ENCODE measurements around the gene GLCCI1.
"Not testable (repeated sequence)": the region's sequence is repeated elsewhere in the genome, so short reads cannot be mapped to it uniquely, and the experiment has no call there.

Gene GLCCI1

DNA sequence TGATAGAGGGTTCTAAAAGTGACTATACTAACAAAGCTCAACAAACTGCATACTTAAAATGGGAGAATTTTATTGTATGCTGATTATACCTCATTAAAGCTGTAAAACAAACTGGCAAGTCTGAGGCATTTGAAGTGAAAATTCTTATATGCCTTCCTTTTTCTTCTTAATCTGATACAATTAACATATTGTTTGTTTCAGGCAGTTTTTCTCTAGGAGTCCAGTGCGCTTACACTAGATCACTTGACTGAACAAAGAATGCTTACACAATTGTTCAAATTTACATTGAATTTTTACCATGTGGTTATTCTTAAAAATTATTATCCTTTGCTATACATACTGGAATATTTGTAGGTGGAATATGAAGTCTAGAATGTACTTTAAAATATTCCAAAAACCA, 89.0 kb downstream of the GLCCI1 start:
- DNase-seq, result no peak

DNA sequence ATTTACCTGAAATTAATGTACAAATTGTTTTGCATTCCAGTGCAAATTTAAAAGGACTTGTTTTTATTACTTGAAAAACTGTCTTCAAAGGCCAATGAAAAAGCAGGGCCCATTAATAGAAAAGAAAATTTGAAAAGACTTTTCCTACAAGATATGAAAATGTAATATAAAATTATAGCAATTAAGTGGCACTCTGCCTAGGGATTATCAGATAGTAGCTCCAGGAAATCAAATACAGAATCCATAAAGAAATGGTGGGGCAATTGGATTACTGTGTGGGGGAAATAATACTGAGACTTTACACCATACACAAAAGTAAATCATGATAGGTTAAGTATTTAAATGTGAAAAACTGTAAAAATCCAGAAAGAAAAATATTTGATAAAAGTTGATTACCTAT, 89.7 kb downstream of the GLCCI1 start:
- DNase-seq, result no peak

DNA sequence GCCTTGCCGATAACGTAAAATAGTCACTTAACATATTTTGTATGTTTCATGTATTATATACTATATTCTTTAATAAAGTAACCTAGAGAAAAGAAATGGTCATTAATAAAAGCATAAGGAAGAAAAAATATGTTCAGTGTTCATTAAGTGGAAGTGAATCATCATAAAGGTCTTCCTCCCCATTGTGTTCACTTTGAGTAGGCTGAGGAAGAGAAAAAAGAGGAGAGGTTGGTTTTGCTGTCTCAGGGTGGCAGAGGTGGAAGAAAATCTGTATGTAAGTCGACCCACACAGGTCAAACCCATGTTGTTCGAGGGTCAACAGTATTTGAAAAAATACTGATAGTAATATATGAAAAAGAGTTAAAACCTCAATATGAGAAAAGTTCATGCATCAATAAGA, 90.3 kb downstream of the GLCCI1 start:
- no peak for DNase-seq

DNA sequence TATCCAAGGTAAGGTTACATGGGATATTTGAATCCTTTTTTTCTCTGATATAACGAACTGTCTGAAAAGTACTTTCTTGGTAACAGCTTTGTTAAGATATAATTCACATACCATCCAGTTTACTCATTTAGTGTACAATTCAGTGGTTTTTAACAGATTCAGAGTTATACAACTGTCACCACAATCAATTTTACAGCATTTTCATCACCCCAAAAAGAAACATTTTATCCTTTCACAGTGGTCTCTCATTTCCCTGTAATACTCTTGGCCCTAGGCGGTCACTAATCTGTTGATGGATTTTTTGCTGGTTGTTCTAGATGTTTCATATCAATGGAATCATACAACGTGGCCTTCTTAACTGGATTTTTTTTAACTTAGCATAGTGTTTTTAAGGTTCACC, 91.6 kb downstream of the GLCCI1 start:
- DNase-seq, result no peak

DNA sequence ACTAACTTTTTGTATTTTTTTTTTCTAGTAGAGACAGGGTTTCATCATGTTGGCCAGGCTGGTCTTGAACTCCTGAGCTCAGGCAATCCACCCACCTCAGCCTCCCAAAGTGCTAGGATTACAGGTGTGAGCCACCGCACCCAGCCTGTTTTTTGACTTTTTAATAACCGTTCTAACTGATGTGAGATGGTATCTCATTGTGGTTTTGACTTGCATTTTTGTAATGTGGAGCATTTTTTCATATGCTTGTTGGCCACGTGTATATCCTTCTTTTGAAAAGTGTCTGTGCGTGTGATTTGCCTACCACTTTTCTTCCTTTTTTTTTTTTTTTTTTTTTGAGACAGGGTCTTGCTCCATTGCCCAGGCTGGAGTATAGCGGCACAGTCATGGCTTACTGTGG, 94.7 kb downstream of the GLCCI1 start:
- DNase-seq, result not testable (repeated sequence)

DNA sequence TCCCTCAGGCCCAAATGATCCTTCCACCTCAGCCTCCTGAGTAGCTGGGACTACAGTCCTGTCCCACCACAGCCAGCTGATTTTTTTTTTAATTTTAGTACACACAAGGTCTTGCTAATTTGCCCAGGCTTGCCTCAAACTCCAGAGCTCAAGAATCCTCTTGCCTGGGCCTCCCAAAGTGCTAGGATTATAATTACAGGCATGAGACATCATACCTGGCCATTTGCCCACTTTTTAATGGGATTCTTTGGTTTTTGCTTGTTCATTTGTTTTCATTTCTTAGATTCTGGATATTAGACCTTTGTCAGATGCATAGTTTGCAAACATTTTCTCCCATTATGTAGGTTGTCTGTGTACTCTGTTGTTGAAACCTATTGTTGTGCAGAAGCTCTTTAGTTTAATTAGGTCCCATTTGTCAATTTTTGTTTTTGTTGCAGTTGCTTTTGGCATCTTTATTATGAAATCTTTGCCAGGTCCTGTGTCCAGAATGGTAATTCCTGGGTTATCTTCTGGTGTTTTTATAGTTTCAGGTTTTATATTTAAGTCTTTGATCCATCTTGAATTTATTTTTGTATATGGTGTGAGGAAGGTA, 95.2 kb downstream of the GLCCI1 start:
- no peak for DNase-seq

DNA sequence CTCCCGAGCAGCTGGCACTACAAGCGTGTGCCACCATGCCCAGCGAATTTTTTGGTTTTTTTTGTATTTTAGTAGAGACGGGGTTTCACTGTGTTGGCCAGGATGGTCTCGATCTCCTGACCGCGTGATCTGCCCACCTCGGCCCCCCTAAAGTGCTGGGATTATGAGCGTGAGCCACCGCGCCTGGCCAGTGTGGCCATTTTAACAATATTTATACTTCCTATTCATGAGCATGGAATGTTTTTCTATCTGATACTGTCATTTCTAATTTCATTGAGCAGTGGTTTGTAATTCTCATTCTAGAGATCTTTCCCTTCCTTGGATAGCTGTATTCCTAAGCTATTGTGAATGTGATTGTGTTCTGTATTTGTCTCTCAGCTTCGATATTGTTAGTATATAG, 96.2 kb downstream of the GLCCI1 start:
- DNase-seq, result no peak

DNA sequence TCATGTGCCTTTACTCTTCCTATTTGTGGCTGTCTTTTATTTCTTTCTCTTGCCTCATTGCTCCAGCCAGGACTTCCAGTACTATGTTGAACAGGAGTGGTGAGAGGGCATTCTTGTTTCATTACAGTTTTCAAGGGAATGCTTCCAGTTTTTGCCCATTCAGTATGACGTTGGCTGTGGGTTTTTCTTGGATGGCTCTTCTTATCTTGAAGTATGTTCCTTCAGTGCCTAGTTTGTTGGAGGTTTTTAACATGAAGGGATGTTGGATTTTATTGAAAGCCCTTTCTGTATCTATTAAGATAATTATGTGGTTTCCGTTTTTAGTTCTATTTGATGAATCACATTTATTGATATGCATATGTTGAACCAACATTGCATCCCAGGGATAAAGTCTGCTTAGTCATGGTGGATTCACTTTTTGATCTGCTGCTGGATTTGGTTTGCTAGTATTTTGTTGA, 96.8 kb downstream of the GLCCI1 start:
- DNase-seq, result no peak

DNA sequence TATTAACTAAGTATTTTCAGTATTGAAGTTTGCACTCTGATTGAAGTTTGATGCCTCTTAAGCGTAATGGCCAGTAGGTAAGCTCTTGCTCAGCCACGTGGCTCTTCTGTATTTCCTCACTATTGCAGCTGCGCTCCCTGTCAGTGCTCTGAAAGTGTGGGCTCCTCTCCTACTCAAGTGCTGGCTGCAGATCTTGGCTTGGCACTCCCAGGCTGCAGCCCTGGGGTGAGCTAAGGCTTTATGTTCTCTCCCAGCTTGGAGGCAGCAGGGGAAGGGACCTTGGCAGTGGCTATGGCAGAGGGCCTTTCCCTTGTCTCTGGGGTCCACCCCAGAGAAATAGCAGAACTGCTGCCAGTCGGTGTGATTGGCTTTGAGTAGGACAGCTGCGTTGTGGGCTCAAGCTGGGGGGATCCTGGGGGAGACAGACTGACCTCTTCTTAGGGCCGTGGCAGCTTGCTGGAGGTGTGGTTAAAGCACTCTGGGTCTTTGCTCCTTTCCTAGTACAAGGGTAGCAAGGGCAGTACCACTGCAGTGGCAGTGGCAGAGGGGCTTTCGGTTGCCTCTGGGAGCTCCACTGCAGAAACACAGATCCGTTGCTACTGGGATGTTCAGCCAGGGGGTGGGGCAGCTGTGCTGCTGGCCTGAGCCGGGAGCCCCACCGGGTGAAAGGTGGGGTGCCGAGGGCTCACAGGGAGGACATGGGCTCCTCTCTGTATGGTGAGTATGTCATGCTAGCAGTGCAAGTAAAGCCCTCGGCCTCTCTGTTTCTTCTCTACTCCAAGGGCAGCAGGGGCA, 100.5 kb downstream of the GLCCI1 start:
- no peak for DNase-seq

DNA sequence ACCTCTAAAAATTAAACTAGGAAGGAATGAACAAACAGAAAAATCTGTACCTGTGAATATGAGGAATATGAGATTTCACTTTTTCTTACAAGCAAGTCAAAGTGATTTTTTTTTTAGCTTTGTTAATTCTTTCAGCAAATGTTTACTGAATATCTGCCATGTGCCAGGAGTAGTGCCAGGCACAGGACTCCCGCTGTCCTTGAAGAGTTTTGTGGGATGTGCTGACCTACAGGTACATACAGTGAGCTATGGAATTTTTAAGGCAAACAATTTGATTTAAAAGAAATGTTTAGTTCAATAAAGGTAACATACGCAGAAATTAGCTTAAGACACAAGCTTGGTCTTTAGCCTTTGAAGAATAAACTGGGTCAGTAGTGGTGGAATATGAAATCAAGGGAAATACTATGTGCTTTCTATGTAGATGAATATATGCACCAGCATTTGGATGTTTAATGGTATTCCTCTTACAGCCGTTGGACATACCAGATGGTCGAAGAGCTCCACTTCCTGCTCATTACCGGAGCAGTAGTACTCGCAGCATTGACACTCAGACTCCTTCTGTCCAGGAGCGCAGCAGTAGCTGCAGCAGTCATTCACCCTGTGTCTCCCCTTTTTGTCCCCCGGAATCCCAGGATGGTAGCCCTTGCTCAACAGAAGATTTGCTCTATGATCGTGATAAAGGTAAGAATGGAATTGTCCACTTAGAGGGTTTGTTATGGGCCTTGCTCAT, 102.0 kb downstream of the GLCCI1 start:
- no peak for DNase-seq

DNA sequence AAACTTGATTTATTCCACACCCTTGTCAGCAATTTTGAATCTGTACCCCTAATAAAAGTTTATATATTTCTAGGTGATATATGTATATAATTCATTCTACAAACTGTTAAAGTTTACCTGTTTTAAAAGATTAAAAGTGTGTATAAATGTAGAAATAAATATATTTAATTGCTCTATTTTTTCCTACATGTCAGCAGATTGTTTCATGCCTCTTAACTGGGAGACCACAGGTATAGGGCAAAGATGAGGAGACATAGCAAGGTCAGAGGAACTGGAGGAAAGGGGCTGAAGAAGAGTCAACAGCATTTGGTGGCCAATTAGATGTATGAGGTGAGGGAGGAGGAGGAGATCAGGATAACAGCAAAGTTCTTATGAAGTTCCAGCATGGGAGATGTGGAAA, 109.8 kb downstream of the GLCCI1 start:
- DNase-seq, result no peak

DNA sequence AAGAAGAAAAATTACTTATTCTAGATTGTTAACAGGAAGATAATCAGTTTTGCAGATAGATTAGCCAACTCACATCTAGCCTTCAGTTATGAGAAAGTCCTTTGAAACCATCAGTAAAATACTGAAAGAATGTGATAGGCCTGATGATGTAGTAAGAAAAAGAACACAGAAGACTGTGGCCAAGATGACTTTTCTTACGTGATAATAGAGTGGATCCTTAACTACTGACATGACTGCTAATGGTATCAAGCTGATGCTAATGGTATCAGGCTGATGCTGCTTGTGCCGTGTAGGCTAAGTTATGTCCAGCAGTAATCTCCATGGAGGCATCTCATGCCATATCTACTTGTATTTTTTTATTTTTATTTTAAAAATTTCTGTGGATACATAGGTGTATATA, 114.2 kb downstream of the GLCCI1 start:
- no peak for DNase-seq

DNA sequence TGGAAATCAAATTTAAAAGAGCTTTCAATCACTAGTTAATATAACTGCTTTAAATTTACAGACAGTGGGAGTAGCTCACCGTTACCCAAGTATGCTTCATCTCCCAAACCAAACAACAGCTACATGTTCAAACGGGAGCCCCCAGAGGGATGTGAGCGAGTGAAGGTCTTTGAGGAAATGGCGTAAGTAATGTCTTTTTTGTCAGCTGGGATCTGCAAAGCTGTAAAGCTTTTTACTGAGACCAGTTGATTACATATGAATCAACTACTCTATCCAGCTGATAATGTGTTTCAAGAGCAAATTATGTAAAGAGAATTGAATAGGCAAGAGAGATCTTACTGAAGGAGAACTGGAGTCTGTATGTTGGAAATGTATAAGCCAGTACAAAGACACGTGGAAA, 116.2 kb downstream of the GLCCI1 start:
- DNase-seq, result no peak

DNA sequence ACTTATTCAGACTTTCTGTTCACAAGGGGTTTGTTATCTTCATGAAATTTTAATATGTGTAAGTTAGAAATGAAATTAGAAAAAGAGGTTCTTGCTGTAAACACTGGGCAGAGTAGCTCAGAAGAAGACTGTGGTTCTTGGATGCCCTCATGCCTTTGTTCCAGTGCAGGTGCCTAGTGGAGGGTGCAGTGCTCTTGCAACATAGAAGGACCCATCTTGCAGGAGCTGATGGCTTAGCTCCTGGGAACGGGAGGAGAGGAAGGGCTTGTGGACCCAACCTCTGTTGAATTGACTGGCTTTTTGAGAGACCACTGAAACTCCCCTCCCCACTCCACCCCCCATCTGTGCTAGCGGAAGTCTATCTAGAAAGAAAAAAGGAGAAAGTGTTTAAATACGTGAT, 116.8 kb downstream of the GLCCI1 start:
- DNase-seq, result no peak

DNA sequence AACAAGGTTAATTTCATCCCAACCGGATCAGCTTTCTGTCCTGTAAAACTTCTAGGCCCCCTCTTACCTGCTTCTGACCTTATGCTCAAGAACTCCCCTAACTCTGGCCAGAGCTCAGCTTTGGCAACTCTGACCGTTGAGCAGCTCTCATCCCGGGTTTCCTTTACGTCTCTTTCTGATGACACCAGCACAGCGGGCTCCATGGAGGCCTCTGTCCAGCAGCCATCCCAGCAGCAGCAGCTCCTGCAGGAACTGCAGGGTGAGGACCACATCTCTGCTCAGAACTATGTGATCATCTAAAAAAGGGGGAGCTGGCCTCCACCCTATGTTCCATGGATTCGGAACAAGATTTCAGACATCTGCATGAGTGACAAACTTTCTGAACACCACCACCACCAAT, 117.6 kb downstream of the GLCCI1 start:
- no peak for DNase-seq

DNA sequence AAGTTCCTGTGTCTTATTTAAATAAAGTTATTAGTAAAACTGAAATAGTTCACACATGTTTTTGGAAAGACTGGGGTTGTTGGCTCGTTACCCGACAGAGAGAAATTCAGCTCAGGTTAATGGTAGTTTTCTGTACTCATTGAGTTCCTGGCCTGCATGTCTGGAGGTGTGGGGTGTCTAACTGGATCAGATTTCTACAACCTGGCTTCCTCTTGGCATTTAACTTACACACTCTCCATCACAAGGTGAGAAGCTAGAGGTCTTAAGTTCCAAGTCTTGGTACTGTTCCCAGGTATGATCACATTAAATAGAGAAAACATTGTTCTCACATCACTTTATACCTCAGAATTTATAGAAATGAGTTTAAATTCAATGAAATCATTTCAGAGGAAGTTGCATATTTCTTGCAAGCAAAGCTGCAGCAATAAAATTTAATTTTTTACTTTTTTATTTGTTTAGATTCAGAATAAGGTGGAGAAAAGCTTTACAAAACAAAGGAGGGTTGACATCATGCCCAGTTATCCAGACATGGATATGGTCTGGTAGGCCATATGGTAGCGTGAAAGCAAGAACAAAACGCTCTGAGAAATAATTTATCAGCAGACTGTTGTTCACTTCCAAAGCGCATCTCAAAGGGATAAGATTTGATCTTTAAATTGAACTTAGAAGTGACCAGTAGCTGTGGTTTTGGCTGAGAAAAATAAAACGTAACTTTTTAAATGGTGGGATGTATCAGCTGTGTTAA, 120.6 kb downstream of the GLCCI1 start:
- DNase-seq, result no peak

DNA sequence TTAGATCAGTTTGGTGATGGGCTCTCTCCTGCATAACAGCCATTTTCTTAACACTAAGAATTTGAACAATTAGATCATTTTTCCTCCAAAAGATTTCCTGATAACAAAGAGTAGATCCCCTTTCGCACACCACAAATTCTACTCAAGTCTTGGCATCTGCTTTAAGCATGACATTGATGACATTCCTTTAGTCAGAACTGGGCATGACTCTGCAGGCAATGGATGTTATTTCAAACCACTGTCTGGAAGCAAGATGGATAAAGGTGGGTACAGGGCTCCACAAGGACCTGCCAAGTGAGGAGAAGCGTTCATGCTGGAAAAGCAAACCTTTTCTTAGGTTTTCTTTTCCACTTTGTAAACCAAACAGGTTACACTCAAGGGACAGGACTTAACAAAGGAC, 123.5 kb downstream of the GLCCI1 start:
- DNase-seq, result no peak

DNA sequence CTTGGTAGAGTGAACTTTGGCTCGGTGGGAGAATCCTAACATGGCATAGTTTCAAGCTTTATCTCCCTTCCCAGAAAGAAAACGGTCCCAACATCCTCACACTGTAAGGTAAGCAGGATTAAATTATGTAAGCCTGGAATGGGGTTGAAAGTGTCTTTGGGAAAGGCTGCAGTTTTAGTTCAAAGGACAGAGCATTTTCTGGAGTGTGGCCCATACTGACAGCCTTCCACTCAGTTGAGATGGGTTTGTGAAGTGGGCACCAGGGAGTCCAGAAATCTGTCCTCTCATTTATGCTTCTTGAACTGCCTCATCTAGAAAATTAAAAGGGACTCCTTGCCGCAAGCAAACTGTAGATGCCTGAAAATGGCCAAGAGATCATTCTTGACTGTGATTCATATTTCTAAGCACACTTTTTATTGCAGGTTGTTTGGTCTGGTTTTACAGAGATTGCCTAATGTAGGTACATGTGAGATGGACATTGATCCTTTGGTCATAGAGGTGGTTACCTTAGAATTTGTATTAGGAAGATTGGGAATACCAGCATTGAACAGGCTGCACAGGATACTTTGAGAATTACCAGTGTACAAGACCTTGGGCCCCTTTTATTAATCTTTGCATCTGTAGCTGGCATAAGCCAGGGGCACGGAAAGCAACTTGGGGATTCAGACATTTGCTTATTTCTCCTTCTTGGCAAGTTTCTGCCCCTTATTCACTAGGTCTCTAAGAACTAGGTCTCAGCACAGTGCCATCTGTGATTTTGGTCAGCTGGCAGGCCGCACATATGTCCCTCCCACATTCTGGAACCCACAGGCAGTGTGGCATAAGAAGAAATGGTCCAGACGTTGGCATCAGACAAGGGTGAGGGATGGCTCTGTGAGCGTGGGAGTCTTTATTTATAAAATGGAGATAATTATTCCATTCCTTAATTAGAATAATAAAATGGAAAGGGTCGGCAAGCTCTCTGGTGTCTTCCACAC, 125.9 kb downstream of the GLCCI1 start:
- DNase-seq, result no peak

DNA sequence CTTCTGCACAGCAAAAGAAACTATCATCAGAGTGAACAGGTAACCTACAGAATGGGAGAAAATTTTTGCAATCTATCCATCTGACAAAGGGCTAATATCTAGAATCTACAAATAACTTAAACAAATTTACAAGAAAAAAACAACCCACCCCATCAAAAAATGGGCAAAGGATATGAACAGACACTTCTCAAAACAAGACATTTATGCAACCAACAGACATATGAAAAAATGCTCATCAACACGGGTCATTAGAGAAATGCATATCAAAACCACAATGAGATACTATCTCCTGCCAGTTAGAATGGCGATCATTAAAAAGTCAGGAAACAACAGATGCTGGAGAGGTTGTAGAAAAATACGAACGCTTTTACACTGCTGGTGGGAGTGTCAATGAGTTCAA, 132.7 kb downstream of the GLCCI1 start:
- DNase-seq, result not testable (repeated sequence)

DNA sequence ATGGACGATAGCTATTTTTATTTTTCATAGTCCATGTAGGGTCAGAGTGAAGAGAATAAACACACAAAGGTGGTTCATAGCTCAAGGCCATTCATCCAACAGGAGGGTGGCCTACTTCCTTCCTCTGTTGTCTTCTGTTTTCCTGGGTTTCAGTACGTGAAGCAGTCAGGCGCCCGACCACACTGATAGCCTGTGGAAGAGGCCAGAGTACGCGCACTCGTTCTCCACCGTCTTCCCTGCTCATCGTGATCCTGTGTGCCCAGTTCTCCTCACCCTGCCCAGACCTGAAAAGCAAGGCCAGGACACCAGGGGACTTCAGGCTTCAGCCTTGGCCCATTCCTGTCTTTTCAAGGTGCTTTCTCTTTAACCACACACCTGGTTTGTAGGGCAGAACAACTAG, 134.7 kb downstream of the GLCCI1 start:
- no peak for DNase-seq

DNA sequence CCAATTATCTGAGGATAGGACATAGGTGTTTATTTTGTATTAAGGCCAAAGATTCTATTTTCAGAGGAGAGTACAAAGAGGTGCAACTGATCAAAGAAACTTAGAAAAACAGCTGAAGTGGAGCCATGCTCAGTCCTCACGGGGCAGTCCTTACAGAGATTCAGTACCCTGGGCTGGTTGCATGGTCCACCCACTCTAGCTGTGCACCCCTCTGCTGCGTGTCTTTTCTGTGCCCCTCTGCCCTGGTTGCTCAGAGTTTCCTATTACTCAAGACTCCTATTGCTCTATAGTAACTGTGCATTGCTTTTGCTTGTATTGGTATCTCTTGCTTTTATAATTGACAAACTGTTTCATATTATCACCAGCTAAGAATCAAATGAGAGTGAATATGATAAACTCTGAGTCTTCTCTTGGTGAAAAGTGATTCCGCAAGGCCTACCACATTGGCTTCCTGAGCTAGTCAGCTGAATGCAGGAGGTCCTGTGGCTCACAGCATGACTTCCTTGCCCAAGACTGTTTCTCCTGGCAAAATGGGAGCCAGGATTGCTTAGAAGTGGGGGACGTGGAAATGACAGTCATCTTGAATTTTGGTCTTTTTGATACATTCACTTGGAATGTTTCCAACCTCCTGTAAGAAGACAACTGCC, 137.0 kb downstream of the GLCCI1 start:
- DNase-seq, result no peak
